K562 (cell line): ENCODE measurements around the gene INPP5E. TPM values are rescaled to one million over a fixed set of nuclear protein-coding genes. Genes with fewer than 3 reads are reported as not detected.
A peak's percentile ranks its signal among the peaks of the same experiment; 100 is the strongest.

ENCODE experiments used
- CBX3 ChIP-seq, 2 experiments: IDR thresholded peaks; 1 replicate in 1 of 2; 2 replicates in 1 of 2; pipeline ENCODE4 v1.6.1; 2012; ENCODE audit warnings: inconsistent platforms in 2 of 2, low read length in 2 of 2, borderline replicate concordance in 1 of 2, control low read depth in 1 of 2
- E2F6 ChIP-seq, 2 experiments: IDR thresholded peaks; 2 replicates each; pipeline ENCODE4 v1.6.1; 2011; ENCODE audit warnings: borderline replicate concordance in 1 of 2, control low read depth in 1 of 2, low read depth in 1 of 2, low read length in 1 of 2, mild to moderate bottlenecking in 1 of 2, mixed read lengths in 1 of 2, moderate library complexity in 1 of 2; ENCODE audit not compliant: insufficient read depth in 1 of 2, insufficient read length in 1 of 2, poor library complexity in 1 of 2, severe bottlenecking in 1 of 2; ENCODE audit errors: extremely low read depth in 1 of 2
- ELF1 ChIP-seq: fragments of 200-800 bp; sonication (Bioruptor generic); IDR thresholded peaks from 2 replicates; pipeline ENCODE4 v1.6.1; 2016; ENCODE audit warnings: missing genetic modification characterization, missing compliant biosample characterization
- ELF4 ChIP-seq: fragments of 450-650 bp; formaldehyde crosslinking; IDR thresholded peaks from 2 replicates; pipeline ENCODE4 v1.4.0; 2022; ENCODE audit warnings: missing genetic modification characterization
- FOXM1 ChIP-seq, 2 experiments: fragments of 450-650 bp in 1 of 2; sonication (generic) in 1 of 2; formaldehyde crosslinking in 1 of 2; IDR thresholded peaks; 2 replicates each; pipeline versions ENCODE4 v1.6.1 to v1.9.0; 2017 to 2022; ENCODE audit warnings: low read depth in 2 of 2, mild to moderate bottlenecking in 2 of 2, missing genetic modification reagents in 1 of 2, moderate library complexity in 1 of 2
- HBP1 ChIP-seq: fragments of 450-650 bp; formaldehyde crosslinking; IDR thresholded peaks from 2 replicates; pipeline ENCODE4 v1.4.0; 2022; ENCODE audit warnings: missing genetic modification characterization
- HCFC1 ChIP-seq: IDR thresholded peaks from 2 replicates; pipeline ENCODE4 v1.6.1; 2012; ENCODE audit warnings: low read depth, low read length, improper control_type of control experiment
- HEY1 ChIP-seq: fragments of 250-450 bp; sonication (Bioruptor Pico); IDR thresholded peaks from 2 replicates; pipeline ENCODE4 v1.5.0; 2020; ENCODE audit warnings: mild to moderate bottlenecking, moderate library complexity, borderline replicate concordance
- HNRNPUL1 ChIP-seq: fragments of 200-400 bp; formaldehyde crosslinking; IDR thresholded peaks from 2 replicates; pipeline ENCODE4 v1.6.1; 2017; ENCODE audit warnings: low read length
- MTA3 ChIP-seq: fragments of 450-650 bp; formaldehyde crosslinking; IDR thresholded peaks from 2 replicates; pipeline ENCODE4 v1.6.1; 2017; ENCODE audit warnings: mild to moderate bottlenecking, borderline replicate concordance
- MXI1 ChIP-seq: IDR thresholded peaks from 2 replicates; pipeline ENCODE4 v1.6.1; 2011; ENCODE audit warnings: low read depth, mild to moderate bottlenecking, improper control_type of control experiment, low read length
- MYNN ChIP-seq, 2 experiments: sonication (generic); formaldehyde crosslinking in 1 of 2; IDR thresholded peaks; 2 replicates each; pipeline versions ENCODE4 v1.5.0 to v1.6.1; 2016 to 2020; ENCODE audit warnings: antibody characterized with exemption in 1 of 2, missing genetic modification reagents in 1 of 2
- NFATC3 ChIP-seq: fragments of 450-650 bp; IDR thresholded peaks from 2 replicates; pipeline ENCODE4 v1.6.1; 2017; ENCODE audit warnings: mild to moderate bottlenecking
- RFX1 ChIP-seq: fragments of 450-650 bp; IDR thresholded peaks from 2 replicates; pipeline ENCODE4 v1.6.1; 2016; ENCODE audit warnings: mild to moderate bottlenecking, moderate library complexity
- SIN3B ChIP-seq: fragments of 450-650 bp; IDR thresholded peaks from 2 replicates; pipeline ENCODE4 v1.6.1; 2017; ENCODE audit warnings: low read depth, mild to moderate bottlenecking, moderate library complexity
- TFAM ChIP-seq: fragments of 250-450 bp; sonication (Bioruptor Pico); conservative IDR thresholded peaks from 2 replicates; pipeline ENCODE4 v1.5.0; 2021; ENCODE audit warnings: mild to moderate bottlenecking, moderate library complexity
- THAP12 ChIP-seq: fragments of 250-450 bp; sonication (Bioruptor Pico); IDR thresholded peaks from 2 replicates; pipeline ENCODE4 v1.9.0; 2021; ENCODE audit warnings: mild to moderate bottlenecking, inconsistent platforms
- ZNF239 ChIP-seq: fragments of 250-450 bp; sonication (Bioruptor Pico); IDR thresholded peaks from 2 replicates; pipeline ENCODE4 v1.4.0; 2020; ENCODE audit warnings: mild to moderate bottlenecking
- ZNF347 ChIP-seq: fragments of 450-650 bp; formaldehyde crosslinking; IDR thresholded peaks from 2 replicates; pipeline ENCODE4 v1.4.0; 2020; ENCODE audit warnings: low read depth, mild to moderate bottlenecking, moderate library complexity
- ZNF408 ChIP-seq: fragments of 250-450 bp; sonication (Bioruptor Pico); IDR thresholded peaks from 2 replicates; pipeline ENCODE4 v1.4.0; 2020; ENCODE audit warnings: low read depth, mild to moderate bottlenecking, moderate library complexity
- ZNF436 ChIP-seq: fragments of 250-450, 450-650 bp; sonication (Bioruptor Pico); formaldehyde crosslinking; IDR thresholded peaks from 2 replicates; pipeline ENCODE4 v1.7.0; 2020; ENCODE audit warnings: mild to moderate bottlenecking
- polyA plus RNA-seq, 8 experiments: library from polyadenylated mRNA; depleted of rRNA in 4 of 8; stranded (reverse) in 5 of 8; unstranded in 3 of 8; fragments of >200 nt; fragmentation: Nextera tagmentation in 2 of 8; fragmentation: Illumina TruSeq in 1 of 8; extraction: Ambion mirVana in 2 of 8; extraction: Trizol in 1 of 8; gene quantifications; 2 replicates each; pipeline versions ENCODE4 v1.2.1 to v1.2.3, GENCODE V29; 2011 to 2014; ENCODE audit warnings: inconsistent platforms in 1 of 8, missing spikeins in 1 of 8
- total RNA-seq, 7 experiments: library from RNA; depleted of rRNA in 6 of 7; stranded (reverse); fragments of >200 nt in 6 of 7; fragmentation: Illumina TruSeq in 2 of 7; extraction: Trizol in 2 of 7; gene quantifications; 2 replicates each; pipeline versions ENCODE4 v1.2.1 to v1.2.3, GENCODE V29; 2011 to 2021; ENCODE audit warnings: low replicate concordance in 1 of 7

Gene INPP5E
- total and polyA plus RNA-seq, 9 of the 15 experiments (the other 6 are each of a cell fraction or from before 2014, with no cell fraction given): 0.38 to 17.4 (median 4.9) TPM

- TF ChIP-seq HBP1 (CRISPR knock-in tag) (no peak), RFX1 (peak; percentile 84), HCFC1 (peak; percentile 79), TFAM (CRISPR knock-in tag) (no peak), ZNF239 (CRISPR knock-in tag) (no peak), ZNF436 (CRISPR knock-in tag) (no peak), ZNF408 (CRISPR knock-in tag) (no peak), HEY1 (CRISPR knock-in tag) (no peak), FOXM1 (IDR thresholded peaks at IDR 0.05; ENCODE audit: low read depth) (no peak), FOXM1 (CRISPR knock-in tag; IDR thresholded peaks at IDR 0.05; ENCODE audit: low read depth) (no peak; the same call in 1 of the 2 replicates), CBX3 (IDR thresholded peaks at IDR 0.05; ENCODE audit: borderline replicate concordance in 1 of 2, low read length in 2 of 2) (no peak), ELF1 (tag) (peak; percentile 65), ZNF347 (CRISPR knock-in tag) (no peak), ELF4 (CRISPR knock-in tag) (no peak), NFATC3 (no peak), E2F6 (IDR thresholded peaks at IDR 0.05; ENCODE audit: borderline replicate concordance in 1 of 2, extremely low read depth in 1 of 2, insufficient read depth in 1 of 2, insufficient read length in 1 of 2, low read depth in 1 of 2, low read length in 1 of 2, poor library complexity in 1 of 2, severe bottlenecking in 1 of 2) (peak in 1 of 2 experiments; percentile 65), MYNN (IDR thresholded peaks at IDR 0.05) (0 out of 2 replicates have a peak, but pooled peaks have one; percentile 17), MYNN (CRISPR knock-in tag; IDR thresholded peaks at IDR 0.05) (no peak), MTA3 (peak; percentile 79), MXI1 (peak; percentile 51; the same call in 1 of the 2 replicates), SIN3B (peak; percentile 84; the same call in 1 of the 2 replicates), HNRNPUL1 (no peak), THAP12 (CRISPR knock-in tag) (no peak; the same call in 1 of the 2 replicates)
Observed at GRCh38 chr9:136400038-136400834, 39.4 kb downstream of the INPP5E start, which contains the start of gene SNAPC4 (continued).
